ENCODE measurements around the gene L3MBTL4.

DNA sequence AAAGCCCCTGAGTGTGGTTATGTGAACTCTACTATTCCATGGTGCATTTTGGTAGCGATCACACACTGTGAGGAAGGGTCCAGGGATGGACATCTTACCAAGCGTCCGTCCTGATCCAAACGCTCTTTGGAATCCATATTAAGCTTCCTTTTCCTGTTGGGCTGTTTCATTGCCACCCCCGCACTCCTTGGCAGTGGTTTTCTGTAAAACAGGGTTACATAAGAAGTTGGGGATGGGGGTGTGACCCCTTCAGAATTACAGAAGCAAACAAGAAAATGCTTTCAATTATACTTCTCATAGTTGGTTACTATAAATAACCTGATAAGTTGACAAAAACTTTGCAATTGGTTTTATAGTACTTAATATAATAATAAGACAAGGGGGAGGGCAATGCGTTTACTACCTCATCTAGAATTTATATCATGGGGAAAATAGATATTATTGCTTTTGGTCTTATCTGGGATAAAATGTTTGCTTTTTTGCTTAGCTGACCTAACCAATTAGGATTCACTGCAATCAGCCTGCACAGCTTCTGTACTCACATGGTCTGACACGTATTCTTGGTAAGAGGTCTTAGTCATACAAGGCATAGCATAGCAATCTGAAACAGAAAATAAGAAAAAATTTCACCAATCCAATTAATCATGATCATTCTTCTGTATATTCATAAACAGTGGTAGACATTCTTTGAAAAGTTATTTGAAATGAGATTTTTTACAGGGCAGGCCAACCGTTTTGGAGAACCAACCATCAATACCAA is 103.1 kb downstream of the L3MBTL4 start:
- TF ChIP-seq CTCF (IDR thresholded peaks at IDR 0.05 in 8 of 11, conservative IDR thresholded peaks at IDR 0.05 in 3 of 11), result no peak
- TF ChIP-seq POLR2A (IDR thresholded peaks at IDR 0.05), result no peak
- no peak for TF ChIP-seq POLR2AphosphoS5 (IDR thresholded peaks at IDR 0.05)

Data from spleen (tissue), 7 donors.